ENCODE measurements around the gene TBX1. TPM values are rescaled to one million over a fixed set of nuclear protein-coding genes. Genes with fewer than 3 reads are reported as not detected.

Gene TBX1
- total and polyA plus RNA-seq, 2 of the 13 experiments (the other 11 are each of a cell fraction or from before 2014, with no cell fraction given), result not detected

DNA sequence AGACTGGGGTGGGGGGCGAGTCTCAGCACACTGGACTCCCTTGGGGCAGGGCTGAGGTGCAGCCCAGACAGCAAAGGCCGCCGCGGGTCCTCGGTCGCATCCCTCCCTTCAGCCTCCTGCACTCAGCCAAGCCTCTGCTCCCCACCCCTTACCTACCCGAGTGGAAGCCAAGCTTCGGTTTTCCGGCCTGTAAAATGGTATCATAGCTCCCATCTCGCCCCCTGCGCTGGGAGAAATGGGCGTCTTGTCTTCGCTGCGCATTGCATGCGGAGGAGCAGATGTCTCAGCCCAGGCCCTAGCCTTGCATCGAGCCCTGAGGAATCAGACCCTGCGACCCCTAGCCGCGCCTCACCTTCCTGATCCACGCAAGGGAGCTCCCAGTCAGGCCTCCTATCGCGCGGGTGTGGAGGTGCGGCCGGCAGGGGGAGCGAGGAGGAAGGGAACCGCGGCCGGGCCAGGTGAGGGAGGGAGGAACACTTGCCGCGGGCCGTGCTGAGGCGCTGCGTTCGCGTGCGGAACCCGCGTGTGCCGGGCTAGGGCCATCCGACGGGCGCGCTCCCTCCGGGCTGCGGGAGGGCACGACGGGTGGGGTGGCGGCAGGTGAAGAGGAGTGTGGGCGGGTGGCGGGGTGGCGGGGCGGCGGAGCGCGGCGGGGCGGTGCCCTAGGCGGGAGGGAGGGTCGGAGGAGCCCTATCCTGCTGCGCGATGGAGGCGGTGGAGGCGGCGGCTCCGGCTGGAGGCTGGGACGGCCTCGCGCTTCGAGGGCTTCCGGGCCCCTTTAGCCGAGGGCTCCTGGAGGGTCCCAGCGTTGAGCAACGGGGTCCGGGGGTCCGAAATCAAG is 4.1 kb upstream of the TBX1 start (continued):
- TF ChIP-seq, protein P1, sequence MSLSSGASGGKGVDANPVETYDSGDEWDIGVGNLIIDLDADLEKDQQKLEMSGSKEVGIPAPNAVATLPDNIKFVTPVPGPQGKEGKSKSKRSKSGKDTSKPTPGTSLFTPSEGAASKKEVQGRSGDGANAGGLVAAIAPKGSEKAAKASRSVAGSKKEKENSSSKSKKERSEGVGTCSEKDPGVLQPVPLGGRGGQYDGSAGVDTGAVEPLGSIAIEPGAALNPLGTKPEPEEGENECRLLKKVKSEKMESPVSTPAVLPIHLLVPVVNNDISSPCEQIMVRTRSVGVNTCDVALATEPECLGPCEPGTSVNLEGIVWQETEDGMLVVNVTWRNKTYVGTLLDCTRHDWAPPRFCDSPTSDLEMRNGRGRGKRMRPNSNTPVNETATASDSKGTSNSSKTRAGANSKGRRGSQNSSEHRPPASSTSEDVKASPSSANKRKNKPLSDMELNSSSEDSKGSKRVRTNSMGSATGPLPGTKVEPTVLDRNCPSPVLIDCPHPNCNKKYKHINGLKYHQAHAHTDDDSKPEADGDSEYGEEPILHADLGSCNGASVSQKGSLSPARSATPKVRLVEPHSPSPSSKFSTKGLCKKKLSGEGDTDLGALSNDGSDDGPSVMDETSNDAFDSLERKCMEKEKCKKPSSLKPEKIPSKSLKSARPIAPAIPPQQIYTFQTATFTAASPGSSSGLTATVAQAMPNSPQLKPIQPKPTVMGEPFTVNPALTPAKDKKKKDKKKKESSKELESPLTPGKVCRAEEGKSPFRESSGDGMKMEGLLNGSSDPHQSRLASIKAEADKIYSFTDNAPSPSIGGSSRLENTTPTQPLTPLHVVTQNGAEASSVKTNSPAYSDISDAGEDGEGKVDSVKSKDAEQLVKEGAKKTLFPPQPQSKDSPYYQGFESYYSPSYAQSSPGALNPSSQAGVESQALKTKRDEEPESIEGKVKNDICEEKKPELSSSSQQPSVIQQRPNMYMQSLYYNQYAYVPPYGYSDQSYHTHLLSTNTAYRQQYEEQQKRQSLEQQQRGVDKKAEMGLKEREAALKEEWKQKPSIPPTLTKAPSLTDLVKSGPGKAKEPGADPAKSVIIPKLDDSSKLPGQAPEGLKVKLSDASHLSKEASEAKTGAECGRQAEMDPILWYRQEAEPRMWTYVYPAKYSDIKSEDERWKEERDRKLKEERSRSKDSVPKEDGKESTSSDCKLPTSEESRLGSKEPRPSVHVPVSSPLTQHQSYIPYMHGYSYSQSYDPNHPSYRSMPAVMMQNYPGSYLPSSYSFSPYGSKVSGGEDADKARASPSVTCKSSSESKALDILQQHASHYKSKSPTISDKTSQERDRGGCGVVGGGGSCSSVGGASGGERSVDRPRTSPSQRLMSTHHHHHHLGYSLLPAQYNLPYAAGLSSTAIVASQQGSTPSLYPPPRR (CRISPR knock-in tag; IDR thresholded peaks at IDR 0.05; ENCODE audit: borderline replicate concordance), result 0 out of 2 replicates have a peak, but pooled peaks have one; percentile 18
- TF ChIP-seq KDM2A (CRISPR knock-in tag; IDR thresholded peaks at IDR 0.05; ENCODE audit: borderline replicate concordance, low read depth) (peak; percentile 57; the same call in 1 of the 2 replicates), ZNF343 (CRISPR knock-in tag; IDR thresholded peaks at IDR 0.05) (no peak), ZNF24 (IDR thresholded peaks at IDR 0.05) (no peak), HDAC1 (CRISPR knock-in tag; IDR thresholded peaks at IDR 0.05) (no peak; the same call in 1 of the 2 replicates), ZNF263 (CRISPR knock-in tag; IDR thresholded peaks at IDR 0.05) (peak; percentile 49; the same call in 1 of the 2 replicates), NFE2L2 (IDR thresholded peaks at IDR 0.05; ENCODE audit: low read length) (no peak), FLYWCH1 (CRISPR knock-in tag; IDR thresholded peaks at IDR 0.05) (no peak), KLF9 (CRISPR knock-in tag; IDR thresholded peaks at IDR 0.05; ENCODE audit: low read depth) (no peak), NFKBIZ (CRISPR knock-in tag; IDR thresholded peaks at IDR 0.05) (no peak), GATAD2A (CRISPR knock-in tag; IDR thresholded peaks at IDR 0.05) (0 out of 2 replicates have a peak, but pooled peaks have one; percentile 16), ELF3 (CRISPR knock-in tag; IDR thresholded peaks at IDR 0.05) (0 out of 2 replicates have a peak, but pooled peaks have one; percentile 26), RARA (CRISPR knock-in tag; IDR thresholded peaks at IDR 0.05) (no peak)
- TF ChIP-seq, protein P2, sequence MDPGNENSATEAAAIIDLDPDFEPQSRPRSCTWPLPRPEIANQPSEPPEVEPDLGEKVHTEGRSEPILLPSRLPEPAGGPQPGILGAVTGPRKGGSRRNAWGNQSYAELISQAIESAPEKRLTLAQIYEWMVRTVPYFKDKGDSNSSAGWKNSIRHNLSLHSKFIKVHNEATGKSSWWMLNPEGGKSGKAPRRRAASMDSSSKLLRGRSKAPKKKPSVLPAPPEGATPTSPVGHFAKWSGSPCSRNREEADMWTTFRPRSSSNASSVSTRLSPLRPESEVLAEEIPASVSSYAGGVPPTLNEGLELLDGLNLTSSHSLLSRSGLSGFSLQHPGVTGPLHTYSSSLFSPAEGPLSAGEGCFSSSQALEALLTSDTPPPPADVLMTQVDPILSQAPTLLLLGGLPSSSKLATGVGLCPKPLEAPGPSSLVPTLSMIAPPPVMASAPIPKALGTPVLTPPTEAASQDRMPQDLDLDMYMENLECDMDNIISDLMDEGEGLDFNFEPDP (CRISPR knock-in tag; conservative IDR thresholded peaks at IDR 0.05), result no peak
- TF ChIP-seq, protein P3, sequence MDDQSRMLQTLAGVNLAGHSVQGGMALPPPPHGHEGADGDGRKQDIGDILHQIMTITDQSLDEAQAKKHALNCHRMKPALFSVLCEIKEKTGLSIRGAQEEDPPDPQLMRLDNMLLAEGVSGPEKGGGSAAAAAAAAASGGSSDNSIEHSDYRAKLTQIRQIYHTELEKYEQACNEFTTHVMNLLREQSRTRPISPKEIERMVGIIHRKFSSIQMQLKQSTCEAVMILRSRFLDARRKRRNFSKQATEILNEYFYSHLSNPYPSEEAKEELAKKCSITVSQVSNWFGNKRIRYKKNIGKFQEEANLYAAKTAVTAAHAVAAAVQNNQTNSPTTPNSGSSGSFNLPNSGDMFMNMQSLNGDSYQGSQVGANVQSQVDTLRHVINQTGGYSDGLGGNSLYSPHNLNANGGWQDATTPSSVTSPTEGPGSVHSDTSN (CRISPR knock-in tag; IDR thresholded peaks at IDR 0.05; ENCODE audit: borderline replicate concordance), result no peak
- TF ChIP-seq, protein P4, sequence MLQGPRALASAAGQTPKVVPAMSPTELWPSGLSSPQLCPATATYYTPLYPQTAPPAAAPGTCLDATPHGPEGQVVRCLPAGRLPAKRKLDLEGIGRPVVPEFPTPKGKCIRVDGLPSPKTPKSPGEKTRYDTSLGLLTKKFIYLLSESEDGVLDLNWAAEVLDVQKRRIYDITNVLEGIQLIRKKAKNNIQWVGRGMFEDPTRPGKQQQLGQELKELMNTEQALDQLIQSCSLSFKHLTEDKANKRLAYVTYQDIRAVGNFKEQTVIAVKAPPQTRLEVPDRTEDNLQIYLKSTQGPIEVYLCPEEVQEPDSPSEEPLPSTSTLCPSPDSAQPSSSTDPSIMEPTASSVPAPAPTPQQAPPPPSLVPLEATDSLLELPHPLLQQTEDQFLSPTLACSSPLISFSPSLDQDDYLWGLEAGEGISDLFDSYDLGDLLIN (CRISPR knock-in tag; IDR thresholded peaks at IDR 0.05; ENCODE audit: borderline replicate concordance), result no peak
- TF ChIP-seq, protein P5, sequence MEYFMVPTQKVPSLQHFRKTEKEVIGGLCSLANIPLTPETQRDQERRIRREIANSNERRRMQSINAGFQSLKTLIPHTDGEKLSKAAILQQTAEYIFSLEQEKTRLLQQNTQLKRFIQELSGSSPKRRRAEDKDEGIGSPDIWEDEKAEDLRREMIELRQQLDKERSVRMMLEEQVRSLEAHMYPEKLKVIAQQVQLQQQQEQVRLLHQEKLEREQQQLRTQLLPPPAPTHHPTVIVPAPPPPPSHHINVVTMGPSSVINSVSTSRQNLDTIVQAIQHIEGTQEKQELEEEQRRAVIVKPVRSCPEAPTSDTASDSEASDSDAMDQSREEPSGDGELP (IDR thresholded peaks at IDR 0.05; ENCODE audit: borderline replicate concordance, low read depth), result no peak
- TF ChIP-seq, protein P6, sequence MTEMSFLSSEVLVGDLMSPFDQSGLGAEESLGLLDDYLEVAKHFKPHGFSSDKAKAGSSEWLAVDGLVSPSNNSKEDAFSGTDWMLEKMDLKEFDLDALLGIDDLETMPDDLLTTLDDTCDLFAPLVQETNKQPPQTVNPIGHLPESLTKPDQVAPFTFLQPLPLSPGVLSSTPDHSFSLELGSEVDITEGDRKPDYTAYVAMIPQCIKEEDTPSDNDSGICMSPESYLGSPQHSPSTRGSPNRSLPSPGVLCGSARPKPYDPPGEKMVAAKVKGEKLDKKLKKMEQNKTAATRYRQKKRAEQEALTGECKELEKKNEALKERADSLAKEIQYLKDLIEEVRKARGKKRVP (CRISPR knock-in tag; IDR thresholded peaks at IDR 0.05), result no peak
